GM18519 (cell line): ENCODE results near the gene PPP1R16B.
A peak's percentile ranks its signal among the peaks of the same experiment; 100 is the strongest.
"Not testable (repeated sequence)": the region's sequence is repeated elsewhere in the genome, so short reads cannot be mapped to it uniquely, and the experiment has no call there.

Source experiments
- ATAC-seq: cut with Tn5 transposase; IDR thresholded peaks from one replicate; pipeline ENCODE4 v1.9.1; 2021; ENCODE audit warnings: mild to moderate bottlenecking, moderate library complexity; ENCODE audit not compliant: unreplicated experiment, low FRiP score

PPP1R16B gene

GRCh38 chr20:38842558-38842981, 37.1 kb downstream of the PPP1R16B start:
- ATAC-seq = peak; percentile 69

GRCh38 chr20:38843346-38843745, 37.8 kb downstream of the PPP1R16B start:
- no peak for ATAC-seq

GRCh38 chr20:38844963-38845362, 39.5 kb downstream of the PPP1R16B start:
- no peak for ATAC-seq

GRCh38 chr20:38847840-38848239, 42.3 kb downstream of the PPP1R16B start:
- ATAC-seq = no peak

GRCh38 chr20:38853759-38854158, 48.3 kb downstream of the PPP1R16B start:
- ATAC-seq = no peak

- no peak for ATAC-seq
Measured at GRCh38 chr20:38854654-38855066, 49.2 kb downstream of the PPP1R16B start.

GRCh38 chr20:38855356-38855755, 49.9 kb downstream of the PPP1R16B start:
- ATAC-seq = no peak

GRCh38 chr20:38856570-38856969, 51.1 kb downstream of the PPP1R16B start:
- no peak for ATAC-seq

GRCh38 chr20:38857703-38858102, 52.2 kb downstream of the PPP1R16B start:
- no peak for ATAC-seq

- no peak for ATAC-seq
Measured at GRCh38 chr20:38859070-38859690, 53.7 kb downstream of the PPP1R16B start.

GRCh38 chr20:38859857-38860256, 54.4 kb downstream of the PPP1R16B start:
- not testable (repeated sequence) for ATAC-seq

GRCh38 chr20:38861071-38861401, 55.5 kb downstream of the PPP1R16B start:
- ATAC-seq = no peak

GRCh38 chr20:38862226-38862625, 56.7 kb downstream of the PPP1R16B start:
- ATAC-seq = no peak

GRCh38 chr20:38863024-38863851, 57.7 kb downstream of the PPP1R16B start:
- ATAC-seq = peak; percentile 44

- ATAC-seq = no peak
Measured at GRCh38 chr20:38864662-38865061, 59.2 kb downstream of the PPP1R16B start.

GRCh38 chr20:38866265-38867061, 61.0 kb downstream of the PPP1R16B start:
- no peak for ATAC-seq

GRCh38 chr20:38867062-38867359, 61.5 kb downstream of the PPP1R16B start:
- ATAC-seq = no peak

GRCh38 chr20:38870733-38871559, 65.4 kb downstream of the PPP1R16B start:
- no peak for ATAC-seq

- no peak for ATAC-seq
Measured at GRCh38 chr20:38871560-38871953, 66.1 kb downstream of the PPP1R16B start.

GRCh38 chr20:38872036-38872435, 66.5 kb downstream of the PPP1R16B start:
- ATAC-seq = no peak
